IMR-90 (cell line): ENCODE measurements around the gene VSNL1. TPM values are rescaled to one million over a fixed set of nuclear protein-coding genes. Genes with fewer than 3 reads are reported as not detected.

Experiments used
- ATAC-seq: fragments of 200-7000 bp; cut with Tn5 transposase; 2 replicates; pipeline ENCODE4 v1.9.1; 2020; ENCODE audit warnings: low read depth, mild to moderate bottlenecking, moderate library complexity
- BruUV-seq: library from RNA; stranded (reverse); fragments of 400-500 nt; replicated peaks from 2 replicates; lab custom pipeline; 2021; lab: Mats Ljungman, UMichigan
- CTCF ChIA-PET: fragments of 300-600 bp; formaldehyde crosslinking; extraction: SDS; loops from one replicate; lab custom pipeline; 2021; ENCODE audit warnings: antibody characterized with exemption; lab: Yijun Ruan, JAX
- POLR2A ChIA-PET: fragments of 300-600 bp; sonication (Branson Sonifier 250); formaldehyde crosslinking; loops from one replicate; lab custom pipeline; 2022; ENCODE audit warnings: antibody characterized with exemption; ENCODE audit not compliant: unreplicated experiment; lab: Charles Lee
- DNase-seq: peaks from one replicate; pipeline ENCODE4 v3.0.0; 2013
- H2AFZ ChIP-seq: replicated peaks from 2 replicates; pipeline ENCODE3; 2013; ENCODE audit warnings: low read length, mild to moderate bottlenecking; ENCODE audit not compliant: poor library complexity
- H2AK5ac ChIP-seq: 2 replicates; pipeline ENCODE4 v1.6.1; 2013; ENCODE audit warnings: low read depth, low read length, inconsistent platforms
- H2AK9ac ChIP-seq: replicated peaks from 2 replicates; pipeline ENCODE3; 2013; ENCODE audit warnings: mild to moderate bottlenecking, low read depth, low read length, moderate library complexity; ENCODE audit not compliant: poor library complexity
- H2BK120ac ChIP-seq: 2 replicates; pipeline ENCODE4 v1.6.1; 2013; ENCODE audit warnings: low read depth, low read length, inconsistent platforms
- H2BK15ac ChIP-seq: 3 replicates; pipeline ENCODE4 v1.6.1; 2013; ENCODE audit warnings: low read depth, low read length, inconsistent platforms
- H2BK20ac ChIP-seq: 2 replicates; pipeline ENCODE4 v1.6.1; 2013; ENCODE audit warnings: low read depth, mild to moderate bottlenecking, inconsistent platforms, low read length, moderate library complexity
- H2BK5ac ChIP-seq: 2 replicates; pipeline ENCODE4 v1.6.1; 2013; ENCODE audit warnings: mild to moderate bottlenecking, low read depth, low read length, inconsistent platforms; ENCODE audit not compliant: poor library complexity, severe bottlenecking
- H3K14ac ChIP-seq: replicated peaks from 2 replicates; pipeline ENCODE4 v1.6.1; 2013; ENCODE audit warnings: low read depth, low read length, inconsistent platforms
- H3K18ac ChIP-seq: 2 replicates; pipeline ENCODE4 v1.6.1; 2013; ENCODE audit warnings: low read depth, low read length, control low read depth
- H3K23ac ChIP-seq: 2 replicates; pipeline ENCODE4 v1.6.1; 2013; ENCODE audit warnings: low read depth, low read length, inconsistent platforms
- H3K27ac ChIP-seq: 2 replicates; pipeline ENCODE4 v1.5.1; 2013; ENCODE audit warnings: mild to moderate bottlenecking, control low read depth, low read length; ENCODE audit not compliant: insufficient read depth
- H3K27me3 ChIP-seq: 2 replicates; pipeline ENCODE4 v1.6.1; 2013; ENCODE audit warnings: low read length; ENCODE audit not compliant: control insufficient read depth, insufficient read depth
- H3K36me3 ChIP-seq: 2 replicates; pipeline ENCODE4 v1.6.1; 2013; ENCODE audit warnings: low read length, mixed read lengths; ENCODE audit not compliant: control insufficient read depth, insufficient read depth
- H3K4ac ChIP-seq: 2 replicates; pipeline ENCODE4 v1.6.1; 2013; ENCODE audit warnings: low read depth, low read length, inconsistent platforms
- H3K4me1 ChIP-seq: 2 replicates; pipeline ENCODE4 v1.6.1; 2013; ENCODE audit warnings: low read length, mixed read lengths; ENCODE audit not compliant: control insufficient read depth, insufficient read depth
- H3K4me2 ChIP-seq: 2 replicates; pipeline ENCODE4 v1.6.1; 2013; ENCODE audit warnings: low read depth, mild to moderate bottlenecking, control low read depth, low read length, moderate library complexity
- H3K4me3 ChIP-seq: 2 replicates; pipeline ENCODE4 v1.5.1; 2013; ENCODE audit warnings: low read depth, mild to moderate bottlenecking, control low read depth, low read length, moderate library complexity; ENCODE audit not compliant: insufficient read depth
- H3K56ac ChIP-seq: 2 replicates; pipeline ENCODE4 v1.6.1; 2013; ENCODE audit warnings: low read length, inconsistent platforms; ENCODE audit not compliant: insufficient read depth; ENCODE audit errors: extremely low read depth
- H3K79me1 ChIP-seq, 2 experiments: 2 replicates each; pipeline ENCODE4 v1.6.1; 2013; ENCODE audit warnings: low read length in 2 of 2, inconsistent platforms in 1 of 2, low read depth in 1 of 2
- H3K9ac ChIP-seq: 2 replicates; pipeline ENCODE4 v1.6.1; 2013; ENCODE audit warnings: low read depth, low read length, control low read depth
- H3K9me1 ChIP-seq: 2 replicates; pipeline ENCODE4 v1.6.1; 2013; ENCODE audit warnings: low read length, inconsistent platforms; ENCODE audit not compliant: insufficient read depth
- H3K9me3 ChIP-seq: 2 replicates; pipeline ENCODE4 v1.6.1; 2013; ENCODE audit warnings: low read length; ENCODE audit not compliant: control insufficient read depth, insufficient read depth
- H4K20me1 ChIP-seq: 2 replicates; pipeline ENCODE4 v1.6.1; 2013; ENCODE audit warnings: low read length, inconsistent platforms; ENCODE audit not compliant: insufficient read depth
- H4K5ac ChIP-seq: 2 replicates; pipeline ENCODE4 v1.6.1; 2013; ENCODE audit warnings: mild to moderate bottlenecking, low read depth, low read length, control low read depth
- H4K8ac ChIP-seq, 2 experiments: 2 replicates each; pipeline ENCODE4 v1.6.1; 2013; ENCODE audit warnings: low read depth in 2 of 2, low read length in 2 of 2, control low read depth in 1 of 2, inconsistent platforms in 1 of 2
- H4K91ac ChIP-seq: 2 replicates; pipeline ENCODE4 v1.6.1; 2013; ENCODE audit warnings: low read depth, low read length, inconsistent platforms; ENCODE audit not compliant: insufficient read depth
- BHLHE40 ChIP-seq: fragments of 150-350 bp; IDR thresholded peaks from 2 replicates; pipeline ENCODE4 v1.6.1; 2016; ENCODE audit warnings: mild to moderate bottlenecking, low read depth, low read length
- CHD1 ChIP-seq: IDR thresholded peaks from 2 replicates; pipeline ENCODE4 v1.6.1; 2012; ENCODE audit warnings: low read depth, low read length, improper control_type of control experiment
- FOS ChIP-seq: fragments of 150-350 bp; IDR thresholded peaks from 2 replicates; pipeline ENCODE4 v1.6.1; 2016; ENCODE audit warnings: low read depth, low read length
- MAFK ChIP-seq: IDR thresholded peaks from 2 replicates; pipeline ENCODE4 v1.6.1; 2012; ENCODE audit warnings: low read depth, low read length, improper control_type of control experiment
- MAZ ChIP-seq: IDR thresholded peaks from 2 replicates; pipeline ENCODE4 v1.6.1; 2012; ENCODE audit warnings: low read depth, mild to moderate bottlenecking, low read length, improper control_type of control experiment, moderate library complexity, borderline replicate concordance
- MXI1 ChIP-seq: IDR thresholded peaks from 2 replicates; pipeline ENCODE4 v1.6.1; 2012; ENCODE audit warnings: low read depth, mild to moderate bottlenecking, low read length, moderate library complexity, borderline replicate concordance
- NFE2L2 ChIP-seq: fragments of 150-350 bp; IDR thresholded peaks from 2 replicates; pipeline ENCODE4 v1.6.1; 2016; ENCODE audit warnings: low read depth, mild to moderate bottlenecking, low read length
- POLR2A ChIP-seq: IDR thresholded peaks from 2 replicates; pipeline ENCODE4 v1.6.1; 2012; ENCODE audit warnings: mild to moderate bottlenecking, low read depth, low read length
- RCOR1 ChIP-seq: IDR thresholded peaks from 2 replicates; pipeline ENCODE4 v1.6.1; 2012; ENCODE audit warnings: mild to moderate bottlenecking, low read length, improper control_type of control experiment; ENCODE audit not compliant: insufficient replicate concordance
- RFX5 ChIP-seq: IDR thresholded peaks from 2 replicates; pipeline ENCODE4 v1.8.0; 2012; ENCODE audit warnings: low read depth, mild to moderate bottlenecking, low read length, moderate library complexity
- SMC3 ChIP-seq: fragments of 150-350 bp; IDR thresholded peaks from 2 replicates; pipeline ENCODE4 v1.6.1; 2016; ENCODE audit warnings: low read depth, mild to moderate bottlenecking, antibody characterized with exemption, low read length, moderate library complexity
- WGBS, 2 experiments: methylation state at CpG; one replicate each; pipeline versions ENCODE4 v1.1.5 to v1.1.7; 2013; ENCODE audit warnings: missing lambda C conversion rate in 2 of 2; ENCODE audit not compliant: insufficient read length in 1 of 2; ENCODE audit errors: extremely low coverage in 2 of 2; 5-methylcytosine and 5-hydroxymethylcytosine counted together
- dilution Hi-C: fragments of 300-500 bp; cut with HindIII; formaldehyde crosslinking; loops from one replicate; pipeline ENCODE4 v1.14.3; 2018; ENCODE audit warnings: low sequenced_read_pairs; ENCODE audit not compliant: unreplicated experiment
- in situ Hi-C: fragments of 300-500 bp; cut with MboI; formaldehyde crosslinking; loops from 3 replicates; pipeline ENCODE4 v1.14.3; 2019; ENCODE audit warnings: low sequenced_read_pairs, inconsistent platforms, mixed read lengths
- intact Hi-C: fragments of 100-400 bp; cut with micrococcal nuclease; formaldehyde crosslinking; loops from 2 replicates; pipeline ENCODE4 v1.10.0; 2022
- polyA plus RNA-seq, 3 experiments: library from polyadenylated mRNA; depleted of rRNA; stranded (reverse); fragments of >200 nt; gene quantifications; 2 replicates each; pipeline ENCODE4 v1.2.3, GENCODE V29; 2012; ENCODE audit warnings: low replicate concordance in 1 of 3
- total RNA-seq: library from RNA; depleted of rRNA; stranded (reverse); fragments of >200 nt; gene quantifications from 2 replicates; pipeline ENCODE4 v1.2.3, GENCODE V29; 2012
- TF ChIP-seq, protein P1 (sequence below): fragments of 150-350 bp; IDR thresholded peaks from 2 replicates; pipeline ENCODE4 v1.6.1; 2016; ENCODE audit warnings: low read depth, mild to moderate bottlenecking, low read length, moderate library complexity, borderline replicate concordance
- TF ChIP-seq, protein P2 (sequence below): conservative IDR thresholded peaks from 2 replicates; pipeline ENCODE4 v1.5.1; 2012; ENCODE audit warnings: mild to moderate bottlenecking, low read depth, low read length, improper control_type of control experiment
- TF ChIP-seq, protein P3 (sequence below): fragments of 150-350 bp; IDR thresholded peaks from 2 replicates; pipeline ENCODE4 v1.6.1; 2017; ENCODE audit warnings: mild to moderate bottlenecking, antibody characterized with exemption, low read length, low read depth

VSNL1 gene
- total and polyA plus RNA-seq, 2 of the 4 experiments (the other 2 are of a cell fraction), result 0.32 to 0.36 TPM

DNA sequence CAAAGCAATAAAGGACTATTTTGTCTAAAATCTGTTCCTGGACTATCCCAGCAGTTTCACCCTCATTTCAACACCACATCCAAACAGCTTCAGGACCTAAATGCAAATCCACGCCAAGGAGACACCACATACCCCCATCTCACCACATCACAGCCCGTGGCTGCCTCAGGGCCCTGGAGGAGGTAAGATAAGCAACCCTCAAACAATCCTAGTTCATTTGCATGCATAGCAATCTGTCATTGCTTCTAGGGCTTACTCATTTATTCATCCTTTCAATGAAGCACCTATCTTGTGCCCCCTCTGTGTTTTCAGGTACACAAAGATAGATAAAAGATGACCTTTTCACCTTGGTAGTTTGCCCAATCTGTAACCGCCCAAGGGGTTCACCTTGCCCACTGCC is 86.5 kb downstream of the VSNL1 start:
- intact Hi-C loops (no loop called here), in situ Hi-C loops (no loop called here), dilution Hi-C loops (no loop called here)
- no peak for DNase-seq
- Histone ChIP-seq H3K18ac (no peak overlapping the region), H2BK120ac (no peak overlapping the region), H4K91ac (no peak overlapping the region), H3K27ac (no peak overlapping the region), H3K14ac (no peak overlapping the region), H3K9me3 (no peaks in the 10 kb centered on the region), H3K9ac (no peak overlapping the region), H3K4me3 (no peak overlapping the region), H3K79me1 (no peaks in the 10 kb centered on the region), H3K36me3 (no peaks in the 10 kb centered on the region), H2AK5ac (no peak overlapping the region), H2AFZ (no peak overlapping the region), H3K4ac (no peak overlapping the region), H3K4me1 (no peaks in the 10 kb centered on the region), H3K56ac (no peak overlapping the region), H2BK20ac (no peak overlapping the region), H2AK9ac (no peak overlapping the region), H3K9me1 (no peaks in the 10 kb centered on the region), H3K23ac (no peak overlapping the region), H4K8ac (no peak overlapping the region), H4K20me1 (no peaks in the 10 kb centered on the region), H3K27me3 (no peaks in the 10 kb centered on the region), H2BK5ac (no peak overlapping the region), H3K4me2 (no peak overlapping the region), H2BK15ac (no peak overlapping the region), H4K5ac (no peak overlapping the region)
- TF ChIP-seq MAZ, result no peak
- TF ChIP-seq SMC3, result no peak
- no peak for TF ChIP-seq MXI1
- TF ChIP-seq MAFK, result no peak
- TF ChIP-seq, protein P1, sequence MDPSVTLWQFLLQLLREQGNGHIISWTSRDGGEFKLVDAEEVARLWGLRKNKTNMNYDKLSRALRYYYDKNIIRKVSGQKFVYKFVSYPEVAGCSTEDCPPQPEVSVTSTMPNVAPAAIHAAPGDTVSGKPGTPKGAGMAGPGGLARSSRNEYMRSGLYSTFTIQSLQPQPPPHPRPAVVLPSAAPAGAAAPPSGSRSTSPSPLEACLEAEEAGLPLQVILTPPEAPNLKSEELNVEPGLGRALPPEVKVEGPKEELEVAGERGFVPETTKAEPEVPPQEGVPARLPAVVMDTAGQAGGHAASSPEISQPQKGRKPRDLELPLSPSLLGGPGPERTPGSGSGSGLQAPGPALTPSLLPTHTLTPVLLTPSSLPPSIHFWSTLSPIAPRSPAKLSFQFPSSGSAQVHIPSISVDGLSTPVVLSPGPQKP, result no peak
- no peak for TF ChIP-seq NFE2L2
- TF ChIP-seq CHD1, result no peak
- TF ChIP-seq FOS, result no peak
- TF ChIP-seq, protein P2, sequence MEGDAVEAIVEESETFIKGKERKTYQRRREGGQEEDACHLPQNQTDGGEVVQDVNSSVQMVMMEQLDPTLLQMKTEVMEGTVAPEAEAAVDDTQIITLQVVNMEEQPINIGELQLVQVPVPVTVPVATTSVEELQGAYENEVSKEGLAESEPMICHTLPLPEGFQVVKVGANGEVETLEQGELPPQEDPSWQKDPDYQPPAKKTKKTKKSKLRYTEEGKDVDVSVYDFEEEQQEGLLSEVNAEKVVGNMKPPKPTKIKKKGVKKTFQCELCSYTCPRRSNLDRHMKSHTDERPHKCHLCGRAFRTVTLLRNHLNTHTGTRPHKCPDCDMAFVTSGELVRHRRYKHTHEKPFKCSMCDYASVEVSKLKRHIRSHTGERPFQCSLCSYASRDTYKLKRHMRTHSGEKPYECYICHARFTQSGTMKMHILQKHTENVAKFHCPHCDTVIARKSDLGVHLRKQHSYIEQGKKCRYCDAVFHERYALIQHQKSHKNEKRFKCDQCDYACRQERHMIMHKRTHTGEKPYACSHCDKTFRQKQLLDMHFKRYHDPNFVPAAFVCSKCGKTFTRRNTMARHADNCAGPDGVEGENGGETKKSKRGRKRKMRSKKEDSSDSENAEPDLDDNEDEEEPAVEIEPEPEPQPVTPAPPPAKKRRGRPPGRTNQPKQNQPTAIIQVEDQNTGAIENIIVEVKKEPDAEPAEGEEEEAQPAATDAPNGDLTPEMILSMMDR, result no peak
- TF ChIP-seq BHLHE40, result no peak
- no peak for TF ChIP-seq POLR2A
- TF ChIP-seq, protein P3, sequence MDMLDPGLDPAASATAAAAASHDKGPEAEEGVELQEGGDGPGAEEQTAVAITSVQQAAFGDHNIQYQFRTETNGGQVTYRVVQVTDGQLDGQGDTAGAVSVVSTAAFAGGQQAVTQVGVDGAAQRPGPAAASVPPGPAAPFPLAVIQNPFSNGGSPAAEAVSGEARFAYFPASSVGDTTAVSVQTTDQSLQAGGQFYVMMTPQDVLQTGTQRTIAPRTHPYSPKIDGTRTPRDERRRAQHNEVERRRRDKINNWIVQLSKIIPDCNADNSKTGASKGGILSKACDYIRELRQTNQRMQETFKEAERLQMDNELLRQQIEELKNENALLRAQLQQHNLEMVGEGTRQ, result no peak
- TF ChIP-seq RFX5, result no peak
- TF ChIP-seq RCOR1, result no peak
- POLR2A ChIA-PET, result no interaction called here
- ATAC-seq, result no peak
- CTCF ChIA-PET, result interaction anchor here (0.6 kb wide), 1 partner anchor 1018 kb away, joined by 3 read pairs; no protein-coding TSS in a partner anchor
- WGBS, 2 experiments, result no CpG with 5 or more reads among the region's 3 CpGs
- no TSS peak for BruUV-seq
